SK-MEL-5 (cell line): ENCODE data around the gene PDGFD. TPM values are rescaled to one million over a fixed set of nuclear protein-coding genes. Genes with fewer than 3 reads are reported as not detected.

ENCODE experiments used
- DNase-seq: peaks from one replicate; pipeline ENCODE4 v3.0.0-alpha.2; 2016; ENCODE audit warnings: low read depth, low spot score
- in situ Hi-C: cut with HindIII; loops from 2 replicates; pipeline ENCODE4 v1.10.0; 2016; ENCODE audit warnings: low sequenced_read_pairs, high pct_unique_total_duplicates, low pct_unique_long_range_greater_than_20kb
- polyA plus RNA-seq, 2 experiments: library from polyadenylated mRNA; depleted of rRNA; stranded (reverse); fragments of >200 nt; gene quantifications; 2 replicates each; pipeline ENCODE4 v1.2.3, GENCODE V29; 2015
- total RNA-seq: library from RNA; depleted of rRNA; stranded (reverse); fragments of >200 nt; shearing (Covaris generic); gene quantifications from 2 replicates; pipeline ENCODE4 v1.2.3, GENCODE V29; 2014; rRNA removed

PDGFD gene
- total RNA-seq, result 9.9 and 11.9 TPM in 2 replicates
- polyA plus RNA-seq (2015; cell fraction: cytosol; rRNA removed), result 5.7 and 7.6 TPM in 2 replicates
- 2.5 and 5.2 TPM in 2 replicates for polyA plus RNA-seq (2015; cell fraction: nucleus; rRNA removed)

DNA sequence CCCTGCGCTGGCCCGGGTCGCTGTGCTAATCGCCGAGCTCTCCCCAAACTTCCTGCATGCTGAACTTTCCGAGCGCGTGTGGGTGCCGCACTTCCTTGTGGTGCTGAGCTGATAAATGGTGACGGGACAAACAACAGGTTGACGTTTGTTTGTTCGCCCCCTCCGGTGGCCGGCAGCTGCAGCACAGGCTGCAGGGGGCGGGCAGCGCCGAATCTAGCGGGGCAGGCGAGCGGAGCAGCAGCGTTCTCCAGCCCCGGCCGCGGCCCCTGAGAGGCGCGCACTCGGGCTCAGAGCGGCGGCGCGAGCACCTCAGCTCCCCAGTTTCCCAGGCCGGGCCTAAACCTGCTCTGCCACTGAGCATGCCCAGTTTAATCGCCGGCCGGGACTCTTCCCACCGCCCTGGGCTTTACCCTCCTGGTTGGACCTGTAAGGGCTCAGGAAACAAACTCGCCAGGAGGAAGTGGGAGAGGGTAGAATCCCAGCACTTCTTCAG lies at the start of gene PDGFD:
TSS of gene PDGFD (minus strand) at position 120 of the 493 bp plus-strand sequence.
- DNase-seq, result peak; percentile 70
- in situ Hi-C loops, result no loop called here

- in situ Hi-C loops, result no loop called here
- DNase-seq, result no peak
These were observed 43.0 kb upstream of the PDGFD start for GRCh38 chr11:104206936-104207335.

GRCh38 chr11:104205838-104206237 lies 41.9 kb upstream of the PDGFD start:
- DNase-seq, result no peak
- in situ Hi-C loops, result no loop called here

- DNase-seq, result no peak
- in situ Hi-C loops, result no loop called here
These were observed 36.7 kb upstream of the PDGFD start for GRCh38 chr11:104200688-104201087.

DNA sequence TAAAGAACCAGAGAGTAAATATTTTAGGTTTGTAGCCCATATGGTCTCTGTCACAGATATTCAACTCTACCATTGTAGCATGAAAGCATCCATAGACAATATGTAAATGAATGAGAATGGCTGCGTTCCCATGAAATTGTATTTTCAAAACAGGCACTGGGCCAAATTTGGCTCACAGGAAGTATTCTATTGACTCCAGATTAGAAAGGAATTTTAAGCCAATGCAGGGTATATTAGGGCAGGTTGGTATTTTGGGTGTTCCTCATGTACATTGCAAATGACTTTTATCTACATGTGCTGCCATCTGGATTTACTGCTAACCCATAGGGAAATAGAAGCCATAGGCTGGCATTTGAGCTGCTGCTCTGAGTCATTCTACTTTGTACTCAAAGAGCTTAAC lies 35.1 kb upstream of the PDGFD start:
- in situ Hi-C loops, result no loop called here

DNA sequence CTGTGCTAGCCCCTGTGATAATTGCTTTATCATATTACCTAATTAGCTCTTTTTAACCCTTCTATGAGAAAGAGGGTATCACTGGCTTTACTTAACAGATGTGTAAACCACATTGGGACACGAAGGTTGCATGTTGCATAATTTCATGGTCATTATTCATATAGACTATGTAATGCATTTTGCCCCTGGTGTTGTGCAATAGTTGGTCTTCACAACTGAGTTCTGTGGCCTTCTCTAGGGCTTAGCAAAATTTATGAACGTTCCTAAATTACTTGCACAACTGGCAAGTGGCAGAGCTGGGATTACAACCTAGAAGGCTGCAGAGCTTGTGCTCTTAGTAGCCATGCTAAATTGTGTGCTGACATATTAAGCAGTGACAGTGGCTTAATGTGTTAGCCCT lies 34.6 kb upstream of the PDGFD start:
- in situ Hi-C loops, result no loop called here
- DNase-seq, result no peak

More for the DNA sequence above, 35.1 kb upstream of the PDGFD start:
- no peak for DNase-seq

- in situ Hi-C loops, result no loop called here
- no peak for DNase-seq
These were observed 27.2 kb upstream of the PDGFD start for GRCh38 chr11:104191124-104191523.

- in situ Hi-C loops, result no loop called here
- DNase-seq, result no peak
These were observed 19.6 kb upstream of the PDGFD start for GRCh38 chr11:104183593-104183992.

- no peak for DNase-seq
- in situ Hi-C loops, result no loop called here
These were observed 11.8 kb upstream of the PDGFD start for GRCh38 chr11:104175769-104176168.

- DNase-seq, result no peak
- in situ Hi-C loops, result no loop called here
These were observed 5.1 kb upstream of the PDGFD start for GRCh38 chr11:104169091-104169490.

DNA sequence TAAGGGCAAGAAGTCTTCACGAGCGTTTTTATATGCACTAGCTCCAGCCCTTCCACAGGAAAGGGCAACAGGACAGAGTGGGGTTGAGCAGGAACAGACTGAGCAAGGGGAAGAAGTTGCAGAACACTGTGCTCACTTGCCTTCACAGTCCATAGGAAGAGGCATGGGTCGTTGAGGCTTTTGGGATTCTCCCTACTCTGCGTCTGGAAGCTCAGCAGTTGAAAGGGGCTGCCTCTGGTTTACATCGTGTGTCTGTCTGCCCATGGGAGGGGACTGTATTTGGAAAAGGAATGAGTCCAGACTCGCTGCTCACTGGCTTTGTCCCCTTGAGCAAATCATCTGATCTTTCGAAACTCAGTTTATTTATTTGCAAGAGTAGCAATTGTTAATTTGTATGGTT lies 1.1 kb upstream of the PDGFD start:
- DNase-seq, result no peak
- in situ Hi-C loops, result no loop called here

DNA sequence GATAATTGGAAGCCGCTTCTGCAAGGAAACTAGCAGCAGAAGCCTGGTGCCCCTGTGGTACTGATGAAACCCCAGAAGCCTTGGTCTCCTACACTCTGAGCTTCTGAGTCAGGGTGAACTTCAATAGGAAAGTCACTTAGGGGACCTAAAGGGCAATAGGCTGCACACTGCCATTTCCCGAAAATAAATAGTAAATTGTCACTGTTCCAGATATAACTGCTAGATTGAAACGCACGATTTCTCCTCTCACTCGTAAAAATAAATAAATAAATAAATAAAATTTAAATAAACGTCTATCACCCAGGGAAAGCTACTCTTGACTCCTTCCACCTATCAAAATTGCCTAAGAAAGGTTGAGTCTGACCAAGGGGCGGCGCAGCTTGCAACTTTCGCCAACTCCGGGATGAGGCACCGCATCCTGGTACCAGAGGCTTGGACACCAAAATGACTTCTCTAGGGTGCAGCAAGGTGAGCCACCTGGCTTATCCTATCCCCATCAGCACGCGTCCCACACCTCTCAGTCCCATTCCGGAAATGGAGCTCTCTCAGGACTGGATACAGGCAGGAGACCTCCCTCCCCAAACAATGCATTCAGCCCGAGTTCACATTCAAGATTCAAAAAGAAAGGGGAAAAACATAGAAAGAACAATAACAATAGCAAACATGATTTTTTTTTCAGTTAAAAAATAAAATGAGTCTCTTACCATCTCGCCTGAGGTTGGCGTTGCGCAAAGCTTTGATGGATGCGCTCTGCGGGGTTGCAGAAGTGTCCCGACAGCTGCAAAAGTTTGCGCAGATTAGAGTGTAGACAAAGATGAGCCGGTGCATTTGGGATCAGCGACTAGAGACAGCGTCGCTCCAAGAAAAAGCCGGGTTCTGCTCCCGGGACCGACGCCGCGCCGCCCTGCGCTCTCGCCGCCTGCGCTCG lies 583 bp downstream of the PDGFD start:
- peak; percentile 1 for DNase-seq
- in situ Hi-C loops, result no loop called here

GRCh38 chr11:104161751-104162450 lies 2.0 kb downstream of the PDGFD start:
- in situ Hi-C loops, result no loop called here
- no peak for DNase-seq

DNA sequence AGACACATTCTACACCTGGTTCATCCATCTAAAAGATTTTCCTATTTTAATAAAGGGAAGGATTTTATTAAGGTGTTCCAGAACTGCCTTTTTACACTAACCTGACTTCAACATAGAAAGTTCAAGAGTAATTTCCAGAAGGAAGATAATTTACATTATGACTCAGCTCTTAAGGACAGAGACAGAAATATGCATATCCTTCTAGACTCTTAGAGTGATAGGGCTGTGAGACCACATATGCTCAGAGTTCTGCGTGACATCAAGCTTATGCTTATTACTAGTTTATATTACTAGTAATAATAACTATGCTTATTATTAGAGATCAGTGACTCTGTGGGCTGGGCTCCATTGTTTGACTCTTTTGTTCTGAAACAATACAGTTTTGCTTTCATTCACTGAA lies 4.6 kb downstream of the PDGFD start:
- in situ Hi-C loops, result no loop called here
- DNase-seq, result no peak

DNA sequence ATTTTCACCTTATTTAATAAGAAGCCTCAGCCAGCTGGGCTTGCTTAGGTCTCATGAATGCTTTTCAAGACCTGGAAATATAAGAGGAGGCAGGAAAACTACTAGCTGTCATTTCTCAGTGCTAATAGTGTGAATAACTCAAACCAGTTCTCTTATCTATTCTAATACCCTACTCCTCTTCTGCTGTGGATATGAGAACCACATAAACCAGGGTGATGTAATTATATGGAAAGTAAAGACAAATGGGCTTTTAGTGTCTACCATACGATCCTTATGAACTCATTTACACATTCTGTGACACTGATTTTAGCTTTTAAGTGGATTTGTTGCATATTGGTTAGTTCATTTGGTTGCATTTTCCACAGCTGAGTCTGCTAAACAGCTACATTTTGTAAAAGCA lies 8.6 kb downstream of the PDGFD start:
- no peak for DNase-seq
- in situ Hi-C loops, result no loop called here

- in situ Hi-C loops, result no loop called here
These were observed 9.7 kb downstream of the PDGFD start for GRCh38 chr11:104154296-104154695.

GRCh38 chr11:104152941-104153505 lies 10.9 kb downstream of the PDGFD start:
- in situ Hi-C loops, result no loop called here
- DNase-seq, result no peak

More at GRCh38 chr11:104154296-104154695, 9.7 kb downstream of the PDGFD start:
- DNase-seq, result no peak
